ENCODE measurements around the gene TCP11L2.

DNA sequence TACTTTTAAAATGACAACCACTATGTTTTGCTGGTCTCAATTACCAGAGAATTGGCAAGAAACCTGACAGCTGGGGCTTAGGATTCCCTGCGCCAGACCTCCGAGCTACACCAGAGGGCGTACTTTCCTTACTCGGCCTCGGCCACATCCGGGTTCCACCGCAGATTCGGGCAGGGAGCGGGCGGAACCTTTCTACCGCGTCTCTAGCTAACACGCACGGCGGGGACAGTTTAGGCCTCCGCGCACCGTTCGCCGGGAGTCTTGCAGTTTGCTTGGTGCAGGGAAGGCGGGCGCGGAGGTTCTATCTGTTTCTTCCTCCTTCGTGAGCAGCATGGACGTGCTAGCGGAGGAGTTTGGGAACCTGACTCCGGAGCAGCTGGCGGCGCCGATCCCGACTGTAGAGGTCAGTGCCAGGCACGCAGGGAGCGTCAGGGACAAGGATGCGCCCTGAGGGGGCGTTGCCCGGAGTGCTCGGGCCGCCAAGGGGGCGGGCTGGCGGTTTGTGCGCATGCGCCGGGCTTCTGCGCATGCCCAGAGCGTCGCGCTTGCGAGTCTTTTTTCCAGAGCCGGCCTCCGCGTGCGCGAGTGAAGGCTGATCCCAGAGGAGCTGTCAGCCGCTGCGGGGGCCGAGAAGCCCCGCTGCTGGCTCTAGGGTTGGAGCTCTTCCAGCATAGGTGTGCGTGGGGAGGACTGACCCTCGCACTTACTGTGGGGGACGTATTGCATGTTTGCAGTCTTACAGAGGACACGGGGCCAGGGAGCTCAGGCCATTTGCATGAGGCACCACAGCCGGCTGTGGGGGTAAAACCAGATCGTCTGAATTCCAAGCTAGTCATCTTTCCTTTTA, 55.2 kb downstream of the TCP11L2 start, which contains the start of gene POLR3B:
- no peak for TF ChIP-seq EZH2 (IDR thresholded peaks at IDR 0.05; ENCODE audit: borderline replicate concordance, low read depth, low read length, severe bottlenecking)
- TF ChIP-seq, protein P1, sequence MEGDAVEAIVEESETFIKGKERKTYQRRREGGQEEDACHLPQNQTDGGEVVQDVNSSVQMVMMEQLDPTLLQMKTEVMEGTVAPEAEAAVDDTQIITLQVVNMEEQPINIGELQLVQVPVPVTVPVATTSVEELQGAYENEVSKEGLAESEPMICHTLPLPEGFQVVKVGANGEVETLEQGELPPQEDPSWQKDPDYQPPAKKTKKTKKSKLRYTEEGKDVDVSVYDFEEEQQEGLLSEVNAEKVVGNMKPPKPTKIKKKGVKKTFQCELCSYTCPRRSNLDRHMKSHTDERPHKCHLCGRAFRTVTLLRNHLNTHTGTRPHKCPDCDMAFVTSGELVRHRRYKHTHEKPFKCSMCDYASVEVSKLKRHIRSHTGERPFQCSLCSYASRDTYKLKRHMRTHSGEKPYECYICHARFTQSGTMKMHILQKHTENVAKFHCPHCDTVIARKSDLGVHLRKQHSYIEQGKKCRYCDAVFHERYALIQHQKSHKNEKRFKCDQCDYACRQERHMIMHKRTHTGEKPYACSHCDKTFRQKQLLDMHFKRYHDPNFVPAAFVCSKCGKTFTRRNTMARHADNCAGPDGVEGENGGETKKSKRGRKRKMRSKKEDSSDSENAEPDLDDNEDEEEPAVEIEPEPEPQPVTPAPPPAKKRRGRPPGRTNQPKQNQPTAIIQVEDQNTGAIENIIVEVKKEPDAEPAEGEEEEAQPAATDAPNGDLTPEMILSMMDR (IDR thresholded peaks at IDR 0.05; ENCODE audit: borderline replicate concordance, extremely low read depth, low read length, poor library complexity, severe bottlenecking) = peak; percentile 90
